Upper lobe of right lung (tissue), 1 donor: Measurements from ENCODE around the gene DHCR7. TPM values are rescaled to one million over a fixed set of nuclear protein-coding genes. Genes with fewer than 3 reads are reported as not detected.

Source experiments
- ATAC-seq: fragments of 200-7000 bp; cut with Tn5 transposase; one replicate; pipeline ENCODE4 v1.9.1; 2020; ENCODE audit warnings: mild to moderate bottlenecking, moderate library complexity
- DNase-seq: peaks from one replicate; pipeline ENCODE4 v3.0.0-alpha.2; 2020
- H3K27ac ChIP-seq: fragments of 200-600 bp; one replicate; pipeline ENCODE4 v1.8.0; 2022
- H3K27me3 ChIP-seq: fragments of 200-600 bp; one replicate; pipeline ENCODE4 v1.8.0; 2022; ENCODE audit warnings: mild to moderate bottlenecking
- H3K36me3 ChIP-seq: fragments of 200-600 bp; one replicate; pipeline ENCODE4 v1.8.0; 2022
- H3K4me1 ChIP-seq: fragments of 200-600 bp; one replicate; pipeline ENCODE4 v1.8.0; 2022
- H3K4me3 ChIP-seq: fragments of 200-600 bp; one replicate; pipeline ENCODE4 v1.8.0; 2022; ENCODE audit warnings: mild to moderate bottlenecking
- H3K9me3 ChIP-seq: fragments of 200-600 bp; one replicate; pipeline ENCODE4 v1.8.0; 2022
- intact Hi-C: fragments of 100-400 bp; cut with DNase I; formaldehyde crosslinking; loops from one replicate; pipeline ENCODE4 v1.11.0; 2022
- microRNA-seq: library from miRNA; unstranded; fragments of <30 nt; microRNA quantifications from one replicate; pipeline ENCODE4 v1.2.0, GENCODE V29; 2020; ENCODE audit warnings: borderline microRNAs expressed
- total RNA-seq: library from RNA; stranded (reverse); fragmentation: NEBNext Ultra II Directional; extraction: Animal tissue kit (Norgen Biotek cat#: 25700); gene quantifications from one replicate; pipeline ENCODE4 v1.2.1, GENCODE V29; 2021
- TF ChIP-seq, protein P1 (sequence below): fragments of 200-600 bp; IDR thresholded peaks from one replicate; pipeline ENCODE4 v1.8.0; 2022; ENCODE audit warnings: antibody characterized with exemption
- donor health status: DM: no; HTN: yes; CAD: no; lungs with severe emphysema.

DHCR7 gene
- total RNA-seq, 1 donor from 2014 or later = 105 TPM

DNA sequence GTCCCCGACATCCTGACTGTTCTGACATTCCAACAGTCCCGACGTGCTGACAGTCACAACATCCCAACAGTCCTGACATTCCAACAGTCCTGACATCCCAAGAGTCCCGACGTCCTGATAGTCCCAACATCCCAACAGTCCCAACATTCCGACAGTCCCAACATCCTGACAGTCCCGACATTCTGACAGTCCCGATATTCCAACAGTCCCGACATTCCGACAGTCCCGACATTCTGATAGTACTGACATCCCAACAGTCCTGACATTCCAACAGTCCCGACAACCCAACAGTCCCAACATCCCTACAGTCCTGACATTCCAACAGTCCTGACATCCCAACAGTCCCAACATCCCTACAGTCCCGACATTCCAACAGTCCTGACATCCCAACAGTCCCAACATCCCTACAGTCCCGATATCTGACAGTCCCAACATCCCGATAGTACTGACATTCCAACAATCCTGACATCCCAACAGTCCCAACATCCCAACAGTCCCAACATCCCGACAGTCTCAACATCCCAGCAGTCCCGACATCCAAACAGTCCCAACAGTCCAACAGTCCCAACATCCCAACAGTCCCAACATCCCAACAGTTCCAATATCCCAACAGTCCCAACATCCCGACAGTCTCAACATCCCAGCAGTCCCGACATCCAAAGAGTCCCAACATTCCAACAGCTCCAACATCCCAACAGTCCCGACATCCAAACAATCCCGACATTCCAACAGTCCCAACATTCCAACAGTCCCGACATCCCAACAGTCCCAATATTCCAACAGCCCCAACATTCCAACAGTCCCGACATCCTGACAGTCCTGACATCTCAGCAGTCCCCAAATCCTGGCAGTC is 60.2 kb downstream of the DHCR7 start:
- Histone ChIP-seq H3K27me3 (peaks cover 9% of the 10 kb centered on the region), H3K27ac (no peak overlapping the region), H3K9me3 (no peaks in the 10 kb centered on the region), H3K4me1 (no peaks in the 10 kb centered on the region), H3K4me3 (no peak overlapping the region), H3K36me3 (no peaks in the 10 kb centered on the region)
- TF ChIP-seq, protein P1, sequence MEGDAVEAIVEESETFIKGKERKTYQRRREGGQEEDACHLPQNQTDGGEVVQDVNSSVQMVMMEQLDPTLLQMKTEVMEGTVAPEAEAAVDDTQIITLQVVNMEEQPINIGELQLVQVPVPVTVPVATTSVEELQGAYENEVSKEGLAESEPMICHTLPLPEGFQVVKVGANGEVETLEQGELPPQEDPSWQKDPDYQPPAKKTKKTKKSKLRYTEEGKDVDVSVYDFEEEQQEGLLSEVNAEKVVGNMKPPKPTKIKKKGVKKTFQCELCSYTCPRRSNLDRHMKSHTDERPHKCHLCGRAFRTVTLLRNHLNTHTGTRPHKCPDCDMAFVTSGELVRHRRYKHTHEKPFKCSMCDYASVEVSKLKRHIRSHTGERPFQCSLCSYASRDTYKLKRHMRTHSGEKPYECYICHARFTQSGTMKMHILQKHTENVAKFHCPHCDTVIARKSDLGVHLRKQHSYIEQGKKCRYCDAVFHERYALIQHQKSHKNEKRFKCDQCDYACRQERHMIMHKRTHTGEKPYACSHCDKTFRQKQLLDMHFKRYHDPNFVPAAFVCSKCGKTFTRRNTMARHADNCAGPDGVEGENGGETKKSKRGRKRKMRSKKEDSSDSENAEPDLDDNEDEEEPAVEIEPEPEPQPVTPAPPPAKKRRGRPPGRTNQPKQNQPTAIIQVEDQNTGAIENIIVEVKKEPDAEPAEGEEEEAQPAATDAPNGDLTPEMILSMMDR = no peak
- no peak for DNase-seq
- ATAC-seq = no peak
- intact Hi-C loops = no loop called here

DNA sequence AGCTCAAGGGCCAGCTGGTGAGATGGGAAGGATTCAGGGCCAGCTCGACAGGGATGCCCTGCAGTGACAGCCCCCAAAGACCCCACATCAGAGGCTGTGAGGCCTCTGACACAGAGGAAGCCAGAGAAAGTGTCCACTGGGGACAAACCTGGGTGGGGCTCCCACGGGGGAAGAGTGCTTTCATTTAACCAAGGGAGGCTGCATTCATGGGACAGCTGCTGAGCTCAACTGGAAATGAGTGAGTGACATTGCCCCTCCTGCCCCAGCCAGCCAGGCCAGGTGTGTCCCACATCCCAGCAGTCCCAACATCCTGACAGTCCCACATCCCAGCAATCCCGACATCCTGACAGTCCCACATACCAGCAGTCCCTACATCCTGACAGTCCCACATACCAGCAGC is 61.0 kb downstream of the DHCR7 start:
- intact Hi-C loops = no loop called here
- peaks cover under 1% of the 10 kb centered on the region for H3K27me3 ChIP-seq
- DNase-seq (no peak), ATAC-seq (no peak)
- H3K9me3 ChIP-seq = no peaks in the 10 kb centered on the region
- TF ChIP-seq, protein P1 = no peak
- H3K36me3 ChIP-seq = no peaks in the 10 kb centered on the region
- H3K27ac ChIP-seq = no peak overlapping the region
- no peaks in the 10 kb centered on the region for H3K4me1 ChIP-seq
- no peak overlapping the region for H3K4me3 ChIP-seq

DNA sequence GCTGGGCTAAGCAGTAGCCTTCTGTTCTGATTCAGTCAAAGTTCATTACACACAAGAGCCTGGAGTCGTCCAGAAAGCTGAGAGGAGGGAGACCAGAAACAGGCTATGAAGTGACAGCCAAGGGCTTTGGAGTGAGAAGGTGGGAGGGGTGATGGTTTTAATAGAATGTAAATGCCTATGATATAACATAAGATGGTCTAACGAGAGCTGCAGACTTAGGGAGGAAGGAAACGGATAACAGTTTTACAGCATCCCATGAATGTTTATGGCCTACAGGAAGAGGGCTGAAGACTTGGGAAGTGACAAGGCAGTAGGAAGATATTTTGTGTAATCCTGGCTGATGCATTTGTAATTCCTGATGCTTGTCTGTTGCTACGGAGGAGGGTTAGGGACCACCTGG is 62.0 kb downstream of the DHCR7 start:
- ATAC-seq (no peak), DNase-seq (no peak)
- Histone ChIP-seq H3K4me3 (no peak overlapping the region), H3K9me3 (no peaks in the 10 kb centered on the region), H3K27ac (no peak overlapping the region), H3K36me3 (no peaks in the 10 kb centered on the region), H3K4me1 (no peaks in the 10 kb centered on the region), H3K27me3 (no peaks in the 10 kb centered on the region)
- TF ChIP-seq, protein P1 = no peak
- intact Hi-C loops = no loop called here

DNA sequence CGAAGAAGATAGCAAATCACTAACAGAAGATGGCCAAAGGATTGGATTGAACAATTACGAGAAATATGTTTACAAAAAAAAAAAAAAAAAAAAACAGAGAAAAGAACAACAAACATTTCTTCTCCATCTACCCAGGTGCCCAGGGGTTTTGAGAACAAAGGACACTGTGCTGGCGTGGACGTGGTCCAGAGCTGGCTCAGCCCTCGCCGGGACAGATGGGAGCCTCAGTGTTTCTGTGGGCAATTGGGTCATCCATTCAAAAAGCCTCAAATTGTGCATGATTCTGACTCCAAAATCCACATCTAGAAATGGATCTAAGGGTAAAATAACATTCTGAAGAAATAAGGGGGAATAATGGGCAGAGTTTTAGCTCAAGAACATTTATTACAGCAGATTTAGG is 63.1 kb downstream of the DHCR7 start:
- no peaks in the 10 kb centered on the region for H3K36me3 ChIP-seq
- no peaks in the 10 kb centered on the region for H3K4me1 ChIP-seq
- ATAC-seq (no peak), DNase-seq (no peak)
- no peak overlapping the region for H3K27ac ChIP-seq
- TF ChIP-seq, protein P1 = no peak
- no peak overlapping the region for H3K4me3 ChIP-seq
- no peaks in the 10 kb centered on the region for H3K27me3 ChIP-seq
- no peaks in the 10 kb centered on the region for H3K9me3 ChIP-seq
- intact Hi-C loops = no loop called here

DNA sequence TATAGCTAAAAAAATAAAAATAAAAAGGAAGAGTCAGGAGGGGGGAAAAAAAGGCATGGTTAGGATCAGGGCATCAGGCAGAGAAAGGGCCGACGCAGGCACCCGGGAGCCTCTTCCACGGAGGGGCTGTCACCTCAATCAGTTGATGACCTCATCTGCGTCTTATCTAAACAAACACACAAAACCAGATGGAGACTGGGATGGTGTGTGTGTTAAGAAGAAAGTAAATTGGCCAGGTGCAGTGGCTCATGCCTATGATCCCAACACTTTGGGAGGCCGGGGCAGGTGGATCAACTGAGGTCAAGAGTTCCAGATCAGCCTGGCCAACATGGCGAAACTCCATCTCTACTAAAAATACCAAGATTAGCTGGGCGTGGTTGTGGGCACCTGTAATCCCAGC is 63.6 kb downstream of the DHCR7 start:
- Histone ChIP-seq H3K27me3 (no peaks in the 10 kb centered on the region), H3K27ac (no peak overlapping the region), H3K36me3 (no peaks in the 10 kb centered on the region), H3K4me1 (no peaks in the 10 kb centered on the region), H3K4me3 (no peak overlapping the region), H3K9me3 (no peaks in the 10 kb centered on the region)
- ATAC-seq = no peak
- intact Hi-C loops = no loop called here
- TF ChIP-seq, protein P1 = no peak
- DNase-seq = no peak

Small RNA genes lying within 50 kb of the gene (microRNA-seq; reads per million reads assigned to microRNA genes)
- not detected for gene MIR6754

Other genes with a start within 250 kb of the DHCR7 start
- 62.5 TPM for gene SHANK2, start 195.8 kb downstream of the DHCR7 start, total RNA-seq
- 91.3 TPM for gene NADSYN1, start 4.8 kb upstream of the DHCR7 start, total RNA-seq
- 0.46 TPM for gene KRTAP5-7, start 78.9 kb upstream of the DHCR7 start, total RNA-seq
- not detected for gene KRTAP5-8, start 89.6 kb upstream of the DHCR7 start, total RNA-seq
- gene KRTAP5-9, start 100.0 kb upstream of the DHCR7 start, total RNA-seq = not detected
- not detected for gene KRTAP5-10, start 117.2 kb upstream of the DHCR7 start, total RNA-seq
- gene KRTAP5-11, start 134.5 kb upstream of the DHCR7 start, total RNA-seq = not detected